IPS DF 4.7 (cell line): ENCODE data around the gene CAMK1G.

Experiments
- DNase-seq: peaks from one replicate; pipeline ENCODE4 v3.0.0-alpha.2; 2013; ENCODE audit warnings: low spot score; ENCODE audit errors: extremely low read depth

The CAMK1G gene

DNA sequence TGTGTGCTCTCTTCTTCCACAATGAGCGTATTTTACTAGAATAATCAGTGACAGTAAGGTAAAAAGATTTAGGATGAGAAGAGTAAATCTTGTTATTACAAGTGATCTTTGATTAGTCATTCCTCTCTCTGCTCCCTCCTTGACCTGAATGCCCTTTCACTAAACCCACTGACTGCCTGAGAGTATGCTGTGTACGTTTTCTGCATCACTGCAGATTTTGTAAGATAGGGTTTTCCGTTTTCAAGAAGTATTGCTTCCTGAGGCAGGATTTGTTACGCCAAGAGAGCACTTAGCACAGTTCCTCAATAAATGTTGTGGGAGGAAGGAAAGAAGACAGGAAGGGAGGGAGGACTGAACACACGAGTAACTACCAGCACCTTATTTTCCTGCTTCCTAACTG is 76.4 kb downstream of the CAMK1G start:
- DNase-seq, result no peak

DNA sequence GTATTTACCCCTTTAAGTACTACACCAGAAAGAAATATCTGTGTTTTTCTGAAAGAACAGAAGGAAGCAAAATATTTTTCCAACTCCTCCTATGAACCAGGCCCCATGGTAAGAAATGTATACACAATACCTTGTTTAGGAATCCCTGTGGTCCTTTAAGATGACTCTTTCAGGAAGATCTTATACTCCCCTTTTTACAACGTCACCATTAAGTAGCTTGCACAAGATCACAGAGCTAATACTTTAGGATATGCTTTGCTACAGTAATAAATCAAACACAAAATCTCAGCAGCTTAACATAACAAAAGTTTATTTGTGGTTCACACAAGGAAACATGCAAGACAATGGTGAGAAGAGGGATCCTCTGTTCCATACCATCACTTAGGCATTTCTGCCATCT is 77.6 kb downstream of the CAMK1G start:
- DNase-seq, result no peak

DNA sequence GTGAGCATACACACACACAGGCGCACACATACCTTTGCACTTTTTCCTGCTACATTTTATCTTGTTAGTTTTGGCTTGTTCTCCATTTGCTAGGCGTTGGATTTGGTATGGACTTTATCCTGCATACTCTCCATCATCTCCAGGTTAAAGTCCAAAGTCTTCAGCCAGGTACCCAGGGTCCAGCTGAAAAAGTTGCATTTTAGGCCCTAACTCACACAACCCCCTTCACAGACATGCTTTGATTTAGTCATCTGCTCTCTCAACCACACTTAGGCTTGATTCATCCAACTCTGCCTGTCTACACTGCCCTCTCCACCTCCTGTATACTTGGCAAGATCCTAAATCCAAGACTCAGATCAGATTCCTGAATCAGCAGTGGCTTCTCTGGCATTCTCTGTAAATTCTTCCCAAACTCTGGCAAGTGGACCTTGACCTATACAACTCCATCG is 79.4 kb downstream of the CAMK1G start:
- no peak for DNase-seq
